Mucosa of rectum (tissue), 2 donors: ENCODE measurements around the gene CLDN3.

Experiments
- H3K27ac ChIP-seq, 2 donors: one replicate each; pipeline ENCODE4 v1.7.0; 2013; ENCODE audit warnings: inconsistent platforms in 2 of 2, low read depth in 2 of 2, low read length in 2 of 2
- H3K27me3 ChIP-seq, 2 donors: one replicate each; pipeline ENCODE4 v1.7.0; 2013; ENCODE audit warnings: low read length in 2 of 2; ENCODE audit not compliant: control insufficient read depth in 2 of 2, insufficient read depth in 2 of 2
- H3K36me3 ChIP-seq, 2 donors: one replicate each; pipeline ENCODE4 v1.7.0; 2013; ENCODE audit warnings: low read length in 2 of 2; ENCODE audit not compliant: control insufficient read depth in 2 of 2, insufficient read depth in 2 of 2
- H3K4me1 ChIP-seq, 2 donors: one replicate each; pipeline ENCODE4 v1.7.0; 2013; ENCODE audit warnings: low read length in 2 of 2, mild to moderate bottlenecking in 1 of 2; ENCODE audit not compliant: control insufficient read depth in 2 of 2, insufficient read depth in 2 of 2
- H3K4me3 ChIP-seq, 2 donors: one replicate each; pipeline ENCODE4 v1.7.0; 2013; ENCODE audit warnings: low read length in 2 of 2
- H3K9ac ChIP-seq, 2 donors: one replicate each; pipeline ENCODE4 v1.7.0; 2013; ENCODE audit warnings: low read length in 2 of 2, low read depth in 1 of 2, mild to moderate bottlenecking in 1 of 2
- H3K9me3 ChIP-seq, 2 donors: one replicate each; pipeline ENCODE4 v1.7.0; 2013; ENCODE audit warnings: low read length in 2 of 2; ENCODE audit not compliant: control insufficient read depth in 2 of 2
- donor health status: healthy.
- donor health status: Normal muscosa, but diverticular disease.

Gene CLDN3

GRCh38 chr7:73770002-73770859, at the start of gene CLDN3:
TSS of gene CLDN3 (minus strand) at chr7:73770270. CDS start at chr7:73770049, 221 bp downstream.
- peak within 1 kb of the TSS; percentile 97 to 98 for H3K9ac ChIP-seq
- peak within 1 kb of the TSS; percentile 77 to 85 for H3K4me3 ChIP-seq

GRCh38 chr7:73817121-73817520, 47.1 kb upstream of the CLDN3 start:
- no peak overlapping the region for H3K9ac ChIP-seq
- H3K4me1 ChIP-seq = peaks cover 0 to 5% of the 10 kb centered on the region in 2 donors
- no peaks in the 10 kb centered on the region for H3K27me3 ChIP-seq
- no peaks in the 10 kb centered on the region for H3K9me3 ChIP-seq
- no peak overlapping the region for H3K27ac ChIP-seq
- no peak overlapping the region for H3K4me3 ChIP-seq
- H3K36me3 ChIP-seq = no peaks in the 10 kb centered on the region

More at GRCh38 chr7:73770002-73770859, at the start of gene CLDN3:
- peaks cover 18 to 27% of the 10 kb centered on the region in 2 donors for H3K4me1 ChIP-seq
- H3K9me3 ChIP-seq = no peaks in the 10 kb centered on the region
- peaks cover 6 to 8% of the 10 kb centered on the region in 2 donors for H3K27me3 ChIP-seq
- H3K36me3 ChIP-seq = peaks cover 5 to 13% of the 10 kb centered on the region in 2 donors
- peak within 1 kb of the TSS; percentile 99 to 100 for H3K27ac ChIP-seq

GRCh38 chr7:73815436-73815835, 45.4 kb upstream of the CLDN3 start:
- Histone ChIP-seq H3K9me3 (no peaks in the 10 kb centered on the region), H3K27ac (no peak overlapping the region), H3K4me1 (peaks cover 0 to 3% of the 10 kb centered on the region in 2 donors), H3K27me3 (no peaks in the 10 kb centered on the region), H3K9ac (no peak overlapping the region), H3K36me3 (no peaks in the 10 kb centered on the region), H3K4me3 (no peak overlapping the region)

GRCh38 chr7:73812996-73813395, 42.9 kb upstream of the CLDN3 start:
- no peaks in the 10 kb centered on the region for H3K36me3 ChIP-seq
- no peaks in the 10 kb centered on the region for H3K27me3 ChIP-seq
- H3K9ac ChIP-seq = no peak overlapping the region
- H3K9me3 ChIP-seq = no peaks in the 10 kb centered on the region
- no peak overlapping the region for H3K4me3 ChIP-seq
- no peak overlapping the region for H3K27ac ChIP-seq
- H3K4me1 ChIP-seq = peaks cover 3 to 16% of the 10 kb centered on the region in 2 donors

GRCh38 chr7:73811760-73812168, 41.7 kb upstream of the CLDN3 start:
- Histone ChIP-seq H3K4me1 (peaks cover 3 to 16% of the 10 kb centered on the region in 2 donors), H3K9ac (no peak overlapping the region)

GRCh38 chr7:73810998-73811360, 40.9 kb upstream of the CLDN3 start:
- H3K4me3 ChIP-seq = no peak overlapping the region
- H3K27ac ChIP-seq = peak overlapping the region; percentile 68 to 72
- H3K27me3 ChIP-seq = no peaks in the 10 kb centered on the region
- H3K9ac ChIP-seq = peak overlapping the region in 1 of 2 donors; percentile 65
- H3K36me3 ChIP-seq = no peaks in the 10 kb centered on the region
- H3K9me3 ChIP-seq = no peaks in the 10 kb centered on the region
- peaks cover 3 to 16% of the 10 kb centered on the region in 2 donors for H3K4me1 ChIP-seq

More at GRCh38 chr7:73811760-73812168, 41.7 kb upstream of the CLDN3 start:
- peak overlapping the region; percentile 68 to 72 for H3K27ac ChIP-seq
- H3K9me3 ChIP-seq = no peaks in the 10 kb centered on the region
- H3K36me3 ChIP-seq = no peaks in the 10 kb centered on the region
- H3K27me3 ChIP-seq = no peaks in the 10 kb centered on the region
- H3K4me3 ChIP-seq = no peak overlapping the region

GRCh38 chr7:73809467-73809951, 39.4 kb upstream of the CLDN3 start:
- H3K27me3 ChIP-seq = no peaks in the 10 kb centered on the region
- H3K4me1 ChIP-seq = peaks cover 3 to 16% of the 10 kb centered on the region in 2 donors
- H3K9ac ChIP-seq = peak overlapping the region; percentile 60 to 73
- H3K4me3 ChIP-seq = peak overlapping the region in 1 of 2 donors; percentile 30
- H3K27ac ChIP-seq = peak overlapping the region; percentile 87 to 95
- H3K9me3 ChIP-seq = no peaks in the 10 kb centered on the region
- no peaks in the 10 kb centered on the region for H3K36me3 ChIP-seq

GRCh38 chr7:73802459-73802858, 32.4 kb upstream of the CLDN3 start:
- no peaks in the 10 kb centered on the region for H3K27me3 ChIP-seq
- H3K36me3 ChIP-seq = no peaks in the 10 kb centered on the region
- no peak overlapping the region for H3K27ac ChIP-seq
- H3K9ac ChIP-seq = no peak overlapping the region
- H3K9me3 ChIP-seq = no peaks in the 10 kb centered on the region
- peaks cover 9 to 22% of the 10 kb centered on the region in 2 donors for H3K4me1 ChIP-seq
- H3K4me3 ChIP-seq = no peak overlapping the region

- Histone ChIP-seq H3K27ac (peak overlapping the region; percentile 81), H3K4me3 (no peak overlapping the region), H3K4me1 (peaks cover 9 to 22% of the 10 kb centered on the region in 2 donors), H3K9me3 (no peaks in the 10 kb centered on the region), H3K36me3 (no peaks in the 10 kb centered on the region), H3K9ac (peak overlapping the region in 1 of 2 donors; percentile 60), H3K27me3 (no peaks in the 10 kb centered on the region)
Measured at GRCh38 chr7:73801577-73801976, 31.5 kb upstream of the CLDN3 start.
